ENCODE results near the gene SPOCK1.
"Not testable (repeated sequence)": the region's sequence is repeated elsewhere in the genome, so short reads cannot be mapped to it uniquely, and the experiment has no call there.

Gene SPOCK1

GRCh38 chr5:137401946-137402345, 97.2 kb downstream of the SPOCK1 start:
- in situ Hi-C loops (cut with HindIII; ENCODE audit: low sequenced_read_pairs): no loop called here

- in situ Hi-C loops (cut with HindIII; ENCODE audit: low sequenced_read_pairs): no loop called here
Observed at GRCh38 chr5:137400571-137400970, 98.6 kb downstream of the SPOCK1 start.

- in situ Hi-C loops (cut with HindIII; ENCODE audit: low sequenced_read_pairs): no loop called here
Observed at GRCh38 chr5:137399911-137400310, 99.2 kb downstream of the SPOCK1 start.

GRCh38 chr5:137398751-137399150, 100.4 kb downstream of the SPOCK1 start:
- in situ Hi-C loops (cut with HindIII; ENCODE audit: low sequenced_read_pairs): no loop called here

GRCh38 chr5:137398154-137398553, 101.0 kb downstream of the SPOCK1 start:
- in situ Hi-C loops (cut with HindIII; ENCODE audit: low sequenced_read_pairs): no loop called here

GRCh38 chr5:137395011-137395755, 103.9 kb downstream of the SPOCK1 start:
- in situ Hi-C loops (cut with HindIII; ENCODE audit: low sequenced_read_pairs): no loop called here

- in situ Hi-C loops (cut with HindIII; ENCODE audit: low sequenced_read_pairs): no loop called here
Observed at GRCh38 chr5:137394380-137394779, 104.7 kb downstream of the SPOCK1 start.

- in situ Hi-C loops (cut with HindIII; ENCODE audit: low sequenced_read_pairs): no loop called here
Observed at GRCh38 chr5:137393196-137393993, 105.7 kb downstream of the SPOCK1 start.

GRCh38 chr5:137392261-137392660, 106.9 kb downstream of the SPOCK1 start:
- in situ Hi-C loops (cut with HindIII; ENCODE audit: low sequenced_read_pairs): no loop called here

- in situ Hi-C loops (cut with HindIII; ENCODE audit: low sequenced_read_pairs): not testable (repeated sequence)
Observed at GRCh38 chr5:137391044-137391443, 108.1 kb downstream of the SPOCK1 start.

- in situ Hi-C loops (cut with HindIII; ENCODE audit: low sequenced_read_pairs): no loop called here
Observed at GRCh38 chr5:137389042-137389441, 110.1 kb downstream of the SPOCK1 start.

GRCh38 chr5:137385064-137385463, 114.1 kb downstream of the SPOCK1 start:
- in situ Hi-C loops (cut with HindIII; ENCODE audit: low sequenced_read_pairs): no loop called here

- in situ Hi-C loops (cut with HindIII; ENCODE audit: low sequenced_read_pairs): no loop called here
Observed at GRCh38 chr5:137383909-137384308, 115.2 kb downstream of the SPOCK1 start.

GRCh38 chr5:137381555-137381954, 117.6 kb downstream of the SPOCK1 start:
- in situ Hi-C loops (cut with HindIII; ENCODE audit: low sequenced_read_pairs): no loop called here

- in situ Hi-C loops (cut with HindIII; ENCODE audit: low sequenced_read_pairs): no loop called here
Observed at GRCh38 chr5:137379555-137380286, 119.4 kb downstream of the SPOCK1 start.

GRCh38 chr5:137375741-137376526, 123.2 kb downstream of the SPOCK1 start:
- in situ Hi-C loops (cut with HindIII; ENCODE audit: low sequenced_read_pairs): no loop called here

GRCh38 chr5:137374110-137374714, 124.9 kb downstream of the SPOCK1 start:
- in situ Hi-C loops (cut with HindIII; ENCODE audit: low sequenced_read_pairs): no loop called here

- in situ Hi-C loops (cut with HindIII; ENCODE audit: low sequenced_read_pairs): no loop called here
Observed at GRCh38 chr5:137372773-137373160, 126.4 kb downstream of the SPOCK1 start.

GRCh38 chr5:137372016-137372772, 126.9 kb downstream of the SPOCK1 start:
- in situ Hi-C loops (cut with HindIII; ENCODE audit: low sequenced_read_pairs): no loop called here
